ENCODE results near the gene ABCA4.

The ABCA4 gene

GRCh38 chr1:94109478-94109877 is 11.5 kb downstream of the ABCA4 start:
- no peak for DNase-seq (ENCODE audit: low spot score)
- no peak for TF ChIP-seq CTCF (IDR thresholded peaks at IDR 0.05)
- no peak overlapping the region for H3K27ac ChIP-seq
- no peak overlapping the region for H3K4me3 ChIP-seq

- DNase-seq (ENCODE audit: low spot score), result no peak
- no peak for TF ChIP-seq CTCF (IDR thresholded peaks at IDR 0.05)
- Histone ChIP-seq H3K27ac (no peak overlapping the region), H3K4me3 (no peak overlapping the region)
Measured at GRCh38 chr1:94107141-94107540, 13.8 kb downstream of the ABCA4 start.

- Histone ChIP-seq H3K4me3 (no peak overlapping the region), H3K27ac (no peak overlapping the region)
- no peak for TF ChIP-seq CTCF (IDR thresholded peaks at IDR 0.05)
- DNase-seq (ENCODE audit: low spot score), result no peak
Measured at GRCh38 chr1:94106716-94107115, 14.2 kb downstream of the ABCA4 start.

- no peak for TF ChIP-seq CTCF (IDR thresholded peaks at IDR 0.05)
- Histone ChIP-seq H3K27ac (no peak overlapping the region), H3K4me3 (no peak overlapping the region)
- DNase-seq (ENCODE audit: low spot score), result no peak
Measured at GRCh38 chr1:94105957-94106529, 14.9 kb downstream of the ABCA4 start.

GRCh38 chr1:94105581-94105952 is 15.4 kb downstream of the ABCA4 start:
- TF ChIP-seq CTCF (IDR thresholded peaks at IDR 0.05), result no peak
- DNase-seq (ENCODE audit: low spot score), result no peak
- H3K27ac ChIP-seq, result no peak overlapping the region
- H3K4me3 ChIP-seq, result no peak overlapping the region

GRCh38 chr1:94104776-94105580 is 16.0 kb downstream of the ABCA4 start:
- no peak for TF ChIP-seq CTCF (IDR thresholded peaks at IDR 0.05)
- Histone ChIP-seq H3K27ac (no peak overlapping the region), H3K4me3 (no peak overlapping the region)
- no peak for DNase-seq (ENCODE audit: low spot score)

- no peak overlapping the region for H3K27ac ChIP-seq
- no peak for DNase-seq (ENCODE audit: low spot score)
- no peak for TF ChIP-seq CTCF (IDR thresholded peaks at IDR 0.05)
- no peak overlapping the region for H3K4me3 ChIP-seq
Measured at GRCh38 chr1:94104127-94104684, 16.7 kb downstream of the ABCA4 start.
